ENCODE measurements around the gene TRIP11.

DNA sequence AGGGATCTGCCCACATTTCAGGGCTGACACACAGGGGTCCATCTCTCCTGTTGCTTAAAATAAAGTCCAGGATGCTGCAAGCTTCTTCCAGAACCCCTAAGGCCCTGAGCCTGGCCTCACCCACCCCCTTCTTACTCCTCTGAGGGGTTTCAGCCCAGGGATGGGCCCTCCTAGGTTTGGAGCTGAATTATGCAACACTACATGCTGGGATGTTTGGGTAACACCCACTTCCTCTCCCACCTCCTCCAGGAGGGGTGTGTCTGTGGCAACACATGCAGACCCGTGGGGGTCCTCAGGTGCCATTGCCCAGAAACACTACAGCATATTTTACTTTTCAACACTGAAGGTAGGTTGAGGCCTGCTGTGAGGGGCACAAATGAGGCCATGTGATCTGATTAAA, 97.7 kb downstream of the TRIP11 start:
- TF ChIP-seq, protein P1, sequence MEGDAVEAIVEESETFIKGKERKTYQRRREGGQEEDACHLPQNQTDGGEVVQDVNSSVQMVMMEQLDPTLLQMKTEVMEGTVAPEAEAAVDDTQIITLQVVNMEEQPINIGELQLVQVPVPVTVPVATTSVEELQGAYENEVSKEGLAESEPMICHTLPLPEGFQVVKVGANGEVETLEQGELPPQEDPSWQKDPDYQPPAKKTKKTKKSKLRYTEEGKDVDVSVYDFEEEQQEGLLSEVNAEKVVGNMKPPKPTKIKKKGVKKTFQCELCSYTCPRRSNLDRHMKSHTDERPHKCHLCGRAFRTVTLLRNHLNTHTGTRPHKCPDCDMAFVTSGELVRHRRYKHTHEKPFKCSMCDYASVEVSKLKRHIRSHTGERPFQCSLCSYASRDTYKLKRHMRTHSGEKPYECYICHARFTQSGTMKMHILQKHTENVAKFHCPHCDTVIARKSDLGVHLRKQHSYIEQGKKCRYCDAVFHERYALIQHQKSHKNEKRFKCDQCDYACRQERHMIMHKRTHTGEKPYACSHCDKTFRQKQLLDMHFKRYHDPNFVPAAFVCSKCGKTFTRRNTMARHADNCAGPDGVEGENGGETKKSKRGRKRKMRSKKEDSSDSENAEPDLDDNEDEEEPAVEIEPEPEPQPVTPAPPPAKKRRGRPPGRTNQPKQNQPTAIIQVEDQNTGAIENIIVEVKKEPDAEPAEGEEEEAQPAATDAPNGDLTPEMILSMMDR (IDR thresholded peaks at IDR 0.05) = no peak
- TF ChIP-seq, protein P2, sequence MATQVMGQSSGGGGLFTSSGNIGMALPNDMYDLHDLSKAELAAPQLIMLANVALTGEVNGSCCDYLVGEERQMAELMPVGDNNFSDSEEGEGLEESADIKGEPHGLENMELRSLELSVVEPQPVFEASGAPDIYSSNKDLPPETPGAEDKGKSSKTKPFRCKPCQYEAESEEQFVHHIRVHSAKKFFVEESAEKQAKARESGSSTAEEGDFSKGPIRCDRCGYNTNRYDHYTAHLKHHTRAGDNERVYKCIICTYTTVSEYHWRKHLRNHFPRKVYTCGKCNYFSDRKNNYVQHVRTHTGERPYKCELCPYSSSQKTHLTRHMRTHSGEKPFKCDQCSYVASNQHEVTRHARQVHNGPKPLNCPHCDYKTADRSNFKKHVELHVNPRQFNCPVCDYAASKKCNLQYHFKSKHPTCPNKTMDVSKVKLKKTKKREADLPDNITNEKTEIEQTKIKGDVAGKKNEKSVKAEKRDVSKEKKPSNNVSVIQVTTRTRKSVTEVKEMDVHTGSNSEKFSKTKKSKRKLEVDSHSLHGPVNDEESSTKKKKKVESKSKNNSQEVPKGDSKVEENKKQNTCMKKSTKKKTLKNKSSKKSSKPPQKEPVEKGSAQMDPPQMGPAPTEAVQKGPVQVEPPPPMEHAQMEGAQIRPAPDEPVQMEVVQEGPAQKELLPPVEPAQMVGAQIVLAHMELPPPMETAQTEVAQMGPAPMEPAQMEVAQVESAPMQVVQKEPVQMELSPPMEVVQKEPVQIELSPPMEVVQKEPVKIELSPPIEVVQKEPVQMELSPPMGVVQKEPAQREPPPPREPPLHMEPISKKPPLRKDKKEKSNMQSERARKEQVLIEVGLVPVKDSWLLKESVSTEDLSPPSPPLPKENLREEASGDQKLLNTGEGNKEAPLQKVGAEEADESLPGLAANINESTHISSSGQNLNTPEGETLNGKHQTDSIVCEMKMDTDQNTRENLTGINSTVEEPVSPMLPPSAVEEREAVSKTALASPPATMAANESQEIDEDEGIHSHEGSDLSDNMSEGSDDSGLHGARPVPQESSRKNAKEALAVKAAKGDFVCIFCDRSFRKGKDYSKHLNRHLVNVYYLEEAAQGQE (IDR thresholded peaks at IDR 0.05; ENCODE audit: insufficient read depth in 1 of 2, low read depth in 2 of 2, low read length in 1 of 2) = no peak
- TF ChIP-seq SIN3A (IDR thresholded peaks at IDR 0.05; ENCODE audit: borderline replicate concordance, insufficient read depth, low read depth, low read length) = no peak

All from Panc1 (cell line).